Fibroblast of villous mesenchyme (primary cell): Measurements from ENCODE around the gene KCNC4. TPM values are rescaled to one million over a fixed set of nuclear protein-coding genes. Genes with fewer than 3 reads are reported as not detected.

ENCODE experiments used
- DNase-seq: peaks from one replicate; pipeline ENCODE4 v3.0.0-alpha.2; 2010; ENCODE audit warnings: low read depth
- H3K4me3 ChIP-seq: 2 replicates; pipeline ENCODE4 v1.5.1; 2011; ENCODE audit warnings: low read depth, mild to moderate bottlenecking, low read length
- CTCF ChIP-seq: IDR thresholded peaks from 2 replicates; pipeline ENCODE4 v1.5.1; 2012; ENCODE audit warnings: low read depth, mild to moderate bottlenecking, low read length; ENCODE audit not compliant: insufficient read depth
- total RNA-seq: library from RNA; depleted of rRNA; stranded (reverse); fragments of >200 nt; gene quantifications from 2 replicates; pipeline ENCODE4 v1.2.3, GENCODE V29; 2012

KCNC4 gene
- total RNA-seq, 1 donor = 1.7 TPM

GRCh38 chr1:110187139-110187890 is 22.8 kb upstream of the KCNC4 start:
- TF ChIP-seq CTCF = no peak
- H3K4me3 ChIP-seq = no peak overlapping the region
- DNase-seq = no peak

- H3K4me3 ChIP-seq = no peak overlapping the region
- no peak for TF ChIP-seq CTCF
- peak; percentile 69 for DNase-seq
These were observed 22.0 kb upstream of the KCNC4 start for GRCh38 chr1:110188035-110188618.

GRCh38 chr1:110189181-110189580 is 20.9 kb upstream of the KCNC4 start:
- H3K4me3 ChIP-seq = no peak overlapping the region
- no peak for TF ChIP-seq CTCF
- no peak for DNase-seq

- DNase-seq = no peak
- no peak for TF ChIP-seq CTCF
- no peak overlapping the region for H3K4me3 ChIP-seq
These were observed 19.7 kb upstream of the KCNC4 start for GRCh38 chr1:110190282-110190929.

GRCh38 chr1:110192541-110192940 is 17.6 kb upstream of the KCNC4 start:
- H3K4me3 ChIP-seq = no peak overlapping the region
- DNase-seq = no peak

GRCh38 chr1:110195196-110195595 is 14.9 kb upstream of the KCNC4 start:
- no peak overlapping the region for H3K4me3 ChIP-seq
- no peak for DNase-seq
- no peak for TF ChIP-seq CTCF

More at GRCh38 chr1:110192541-110192940, 17.6 kb upstream of the KCNC4 start:
- TF ChIP-seq CTCF = no peak
